ENCODE results near the gene AMPD3. TPM values are rescaled to one million over a fixed set of nuclear protein-coding genes. Genes with fewer than 3 reads are reported as not detected.

The AMPD3 gene
- total and polyA plus RNA-seq, 10 donors: 9.3 to 54.7 (median 25.2) TPM

- 79 to 91% (median 88%) methylated on average over 4 of the region's 4 CpGs for WGBS, 5 donors
- intact Hi-C loops (cut with DNase I; ENCODE audit: low total_unique reads): no loop called here
- H3K9me3 ChIP-seq: no peaks in the 10 kb centered on the region
Observed at GRCh38 chr11:10473371-10473770, 18.3 kb downstream of the AMPD3 start.

GRCh38 chr11:10474551-10474950 lies 19.5 kb downstream of the AMPD3 start:
- no peak overlapping the region for H3K4me3 ChIP-seq
- peaks cover 0 to 16% (median 0%) of the 10 kb centered on the region in 6 donors for H3K4me1 ChIP-seq
- peak overlapping the region in 1 of 8 donors; percentile 4 for H3K27ac ChIP-seq
- TF ChIP-seq POLR2AphosphoS5 (IDR thresholded peaks at IDR 0.05) (no peak), POLR2A (IDR thresholded peaks at IDR 0.05) (no peak), CTCF (IDR thresholded peaks at IDR 0.05 in 8 of 11, conservative IDR thresholded peaks at IDR 0.05 in 3 of 11) (no peak)
- no peaks in the 10 kb centered on the region for H3K9me3 ChIP-seq
- no peak for DNase-seq
- intact Hi-C loops (cut with DNase I; ENCODE audit: low total_unique reads): no loop called here
- H3K36me3 ChIP-seq: peaks cover 0 to 67% (median 14%) of the 10 kb centered on the region in 6 donors
- WGBS, 5 donors: 79 to 100% (median 90%) methylated on average over 2 of the region's 2 CpGs
- no peaks in the 10 kb centered on the region for H3K27me3 ChIP-seq (replicated peaks in 1 of 7)

More at GRCh38 chr11:10473371-10473770, 18.3 kb downstream of the AMPD3 start:
- no peak overlapping the region for H3K4me3 ChIP-seq
- H3K27me3 ChIP-seq (replicated peaks in 1 of 7): no peaks in the 10 kb centered on the region
- peaks cover 0 to 16% (median 0%) of the 10 kb centered on the region in 6 donors for H3K4me1 ChIP-seq
- H3K27ac ChIP-seq: no peak overlapping the region
- H3K36me3 ChIP-seq: peaks cover 0 to 55% (median 3%) of the 10 kb centered on the region in 6 donors
- TF ChIP-seq CTCF (IDR thresholded peaks at IDR 0.05 in 8 of 11, conservative IDR thresholded peaks at IDR 0.05 in 3 of 11): no peak
- no peak for TF ChIP-seq POLR2A (IDR thresholded peaks at IDR 0.05)
- DNase-seq: no peak

- Histone ChIP-seq H3K4me3 (no peak overlapping the region), H3K27ac (peak overlapping the region in 3 of 8 donors; percentile 45 to 56 (median 45)), H3K9me3 (no peaks in the 10 kb centered on the region), H3K4me1 (peaks cover 0 to 16% (median 0%) of the 10 kb centered on the region in 6 donors), H3K36me3 (peaks cover 0 to 84% (median 22%) of the 10 kb centered on the region in 6 donors), H3K27me3 (replicated peaks in 1 of 7) (no peaks in the 10 kb centered on the region)
- TF ChIP-seq POLR2AphosphoS5 (IDR thresholded peaks at IDR 0.05) (no peak), CTCF (IDR thresholded peaks at IDR 0.05 in 8 of 11, conservative IDR thresholded peaks at IDR 0.05 in 3 of 11) (no peak), POLR2A (IDR thresholded peaks at IDR 0.05) (no peak)
- intact Hi-C loops (cut with DNase I; ENCODE audit: low total_unique reads): no loop called here
- 85 to 96% (median 92%) methylated on average over 1 of the region's 1 CpG for WGBS, 5 donors
- DNase-seq: peak; percentile 46
Observed at GRCh38 chr11:10476342-10476741, 21.3 kb downstream of the AMPD3 start.

GRCh38 chr11:10476927-10477689 lies 22.0 kb downstream of the AMPD3 start:
- peak overlapping the region in 4 of 8 donors; percentile 0 to 56 (median 45) for H3K27ac ChIP-seq
- TF ChIP-seq POLR2A (IDR thresholded peaks at IDR 0.05) (no peak), POLR2AphosphoS5 (IDR thresholded peaks at IDR 0.05) (no peak), CTCF (IDR thresholded peaks at IDR 0.05 in 8 of 11, conservative IDR thresholded peaks at IDR 0.05 in 3 of 11) (no peak)
- H3K4me1 ChIP-seq: peaks cover 0 to 16% (median 0%) of the 10 kb centered on the region in 6 donors
- no peaks in the 10 kb centered on the region for H3K9me3 ChIP-seq
- H3K36me3 ChIP-seq: peaks cover 0 to 92% (median 29%) of the 10 kb centered on the region in 6 donors
- no peaks in the 10 kb centered on the region for H3K27me3 ChIP-seq (replicated peaks in 1 of 7)
- DNase-seq: no peak
- H3K4me3 ChIP-seq: no peak overlapping the region
- intact Hi-C loops (cut with DNase I; ENCODE audit: low total_unique reads): no loop called here
- WGBS, 5 donors: 57 to 69% (median 63%) methylated on average over 5 of the region's 5 CpGs
